ENCODE results near the gene PKD1L1.
"Not testable (repeated sequence)": the region's sequence is repeated elsewhere in the genome, so short reads cannot be mapped to it uniquely, and the experiment has no call there.

PKD1L1 gene

DNA sequence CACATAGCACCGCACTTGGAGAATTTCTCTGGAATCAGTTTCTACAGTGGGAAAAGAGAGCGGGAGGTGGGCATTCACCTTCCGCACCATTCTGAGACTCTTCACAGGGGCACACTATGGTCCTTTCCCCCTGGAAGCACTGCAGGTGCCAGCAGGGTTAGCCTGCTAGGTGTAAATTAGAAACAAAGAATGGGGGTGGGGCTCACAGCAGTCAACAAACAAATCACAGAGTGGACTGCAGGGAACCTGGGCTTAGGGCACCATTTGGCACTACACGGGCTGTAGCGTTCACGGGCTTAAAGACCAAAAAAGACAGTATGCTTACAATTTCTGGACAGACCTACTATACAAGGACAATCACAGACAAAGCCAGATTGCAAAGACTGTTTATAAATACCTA, 8.0 kb upstream of the PKD1L1 start:
- no peak for DNase-seq (ENCODE audit: low read depth in 2 of 2)

DNA sequence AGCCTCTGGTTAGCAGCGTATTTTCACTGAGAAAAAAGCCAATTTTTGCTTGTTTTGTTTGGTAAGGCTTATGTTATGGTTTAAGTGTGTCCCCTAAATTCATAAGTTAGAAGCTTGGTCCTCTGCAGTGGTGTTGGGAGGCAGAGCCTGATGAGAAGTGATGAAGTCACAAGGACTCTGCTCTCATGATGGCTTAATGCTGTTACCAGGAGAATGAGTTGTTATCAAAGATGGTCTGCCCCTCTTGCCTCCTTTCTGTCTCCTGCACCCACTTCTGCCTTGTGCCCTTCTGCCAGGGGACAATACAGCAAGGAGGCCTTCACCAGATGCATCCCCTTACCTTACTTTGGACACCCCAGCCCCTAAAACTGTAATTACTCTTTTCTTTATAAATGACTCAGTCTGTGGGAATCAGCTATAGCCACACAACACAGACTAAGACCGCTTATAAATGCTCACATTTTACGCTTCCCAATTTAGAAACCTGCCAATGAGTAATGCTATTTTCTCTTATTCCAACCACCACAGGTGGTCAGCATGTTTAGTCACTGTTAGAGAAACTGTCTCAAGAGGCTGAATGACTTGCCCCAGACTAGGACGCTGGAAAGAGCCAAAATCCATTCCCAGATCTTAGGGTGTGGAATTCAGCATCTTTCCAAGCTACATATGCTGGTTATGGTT, 6.1 kb upstream of the PKD1L1 start:
- DNase-seq (ENCODE audit: low read depth in 2 of 2), result no peak

DNA sequence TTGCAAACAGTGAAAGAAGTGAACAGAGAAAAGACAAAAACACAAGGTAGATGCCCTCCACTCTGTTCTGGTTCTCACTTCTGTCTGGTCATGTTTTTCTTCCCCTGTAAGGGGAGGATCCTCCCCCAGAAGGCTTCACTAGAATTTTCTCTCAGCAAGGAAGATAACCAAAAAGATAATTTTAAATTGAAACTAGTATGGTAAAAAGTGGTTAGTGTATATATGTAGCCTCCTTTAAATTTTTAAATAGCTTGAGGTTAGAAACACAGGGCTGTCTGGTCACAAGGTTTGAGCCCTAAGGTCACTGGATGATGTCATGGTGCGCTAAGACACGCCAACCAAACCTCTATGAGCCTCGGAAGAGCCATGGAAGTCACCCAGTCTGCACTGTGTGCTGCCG, 5.6 kb upstream of the PKD1L1 start:
- no peak for DNase-seq (ENCODE audit: low read depth in 2 of 2)

DNA sequence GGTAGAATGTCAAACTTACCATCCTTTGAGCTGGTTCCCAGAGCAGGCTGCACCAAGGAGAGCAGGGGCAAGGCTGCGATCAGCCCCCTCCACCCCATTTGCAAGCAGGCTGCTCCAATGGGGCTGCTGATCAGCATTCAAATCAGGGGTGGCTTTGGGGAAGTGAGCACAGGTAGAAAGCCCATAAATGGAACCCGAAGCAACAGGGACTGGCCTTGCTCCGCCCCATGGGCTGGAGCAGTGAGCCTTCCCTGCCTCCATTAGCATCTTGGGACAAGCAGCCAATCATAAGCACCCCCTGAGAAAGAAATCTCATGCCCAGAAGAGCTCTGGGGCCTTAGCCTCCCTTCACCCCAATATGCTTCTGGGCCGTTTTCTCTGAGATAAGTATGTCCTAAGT, 4.0 kb upstream of the PKD1L1 start:
- no peak for DNase-seq (ENCODE audit: low read depth in 2 of 2)

DNA sequence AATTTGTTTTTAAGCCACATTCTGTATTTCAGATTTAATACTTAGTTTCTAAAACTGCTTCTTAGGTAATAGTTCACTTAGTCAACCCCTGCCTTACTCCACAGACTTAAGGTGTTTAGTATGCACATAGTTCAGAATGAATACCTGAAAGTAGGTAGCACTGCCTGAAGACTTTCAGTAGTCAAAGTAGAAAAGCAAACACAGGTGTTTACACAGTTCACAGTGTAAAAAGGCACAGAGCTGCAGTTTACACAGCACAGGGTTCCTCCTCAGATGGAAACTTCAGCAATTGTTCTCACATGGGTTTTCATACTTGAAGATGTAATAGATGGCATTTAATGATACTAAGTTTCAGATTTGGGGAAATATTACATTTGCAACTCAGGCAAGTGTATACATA, 3.1 kb upstream of the PKD1L1 start:
- no peak for DNase-seq (ENCODE audit: low read depth in 2 of 2)

DNA sequence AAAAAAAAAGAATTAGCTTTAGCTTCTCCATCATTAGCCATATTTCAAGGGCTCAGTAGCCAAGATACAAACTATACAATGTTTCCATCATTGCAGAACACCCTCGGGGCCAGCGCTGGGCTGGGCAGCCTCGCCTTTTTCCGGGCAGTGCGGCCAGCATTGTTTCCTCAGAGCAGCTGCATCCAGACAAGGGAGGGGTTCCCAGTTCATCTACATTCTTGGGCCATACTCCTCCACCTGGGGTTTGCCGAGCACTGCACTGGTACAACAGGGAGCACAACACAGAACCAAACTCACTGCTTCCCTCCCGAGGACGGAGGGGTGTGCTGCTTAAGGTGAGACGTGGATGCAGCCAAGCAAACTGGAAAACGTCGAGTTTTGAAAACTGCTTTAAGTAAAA, 2.4 kb upstream of the PKD1L1 start:
- DNase-seq (ENCODE audit: low read depth in 2 of 2), result no peak

DNA sequence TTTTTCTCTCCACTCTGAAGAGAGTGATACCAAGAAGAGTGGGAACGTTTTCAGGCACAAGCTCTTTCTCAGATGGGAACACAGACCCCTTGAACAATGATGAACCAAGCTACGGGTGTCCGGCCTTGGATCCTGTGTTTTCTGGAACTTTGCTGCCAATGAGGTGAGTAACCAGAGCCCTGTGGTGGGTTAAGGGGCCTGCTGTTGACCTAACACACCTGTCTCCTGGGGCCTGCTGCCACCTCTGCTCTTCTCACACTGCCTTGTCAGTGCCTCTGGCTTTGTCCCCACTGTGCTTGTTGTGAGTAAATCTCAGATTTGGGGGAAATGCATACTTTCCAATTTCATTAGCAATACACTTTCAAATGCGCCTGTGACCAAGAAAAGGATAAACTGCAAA, 1.4 kb upstream of the PKD1L1 start:
- DNase-seq (ENCODE audit: low read depth in 2 of 2), result no peak

DNA sequence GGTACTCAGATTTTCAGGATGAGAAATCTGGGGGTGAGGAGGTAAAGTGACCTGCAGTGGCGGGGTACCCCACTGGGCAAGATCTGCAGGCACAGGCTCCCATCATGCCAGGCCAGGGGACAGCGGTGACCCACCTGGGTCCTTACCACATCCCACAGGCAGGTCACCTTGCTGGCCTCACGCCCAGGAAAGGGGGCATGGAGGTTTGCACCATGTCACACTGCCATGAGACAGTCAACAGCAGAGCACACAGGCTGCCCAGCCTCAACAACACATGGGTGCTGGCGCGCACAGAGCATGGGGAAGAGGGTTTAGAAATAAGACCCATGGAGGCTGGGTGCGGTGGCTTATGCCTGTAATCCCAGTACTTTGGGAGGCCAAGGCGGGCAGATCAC, 914 bp downstream of the PKD1L1 start:
- no peak for DNase-seq (ENCODE audit: low read depth in 2 of 2)

DNA sequence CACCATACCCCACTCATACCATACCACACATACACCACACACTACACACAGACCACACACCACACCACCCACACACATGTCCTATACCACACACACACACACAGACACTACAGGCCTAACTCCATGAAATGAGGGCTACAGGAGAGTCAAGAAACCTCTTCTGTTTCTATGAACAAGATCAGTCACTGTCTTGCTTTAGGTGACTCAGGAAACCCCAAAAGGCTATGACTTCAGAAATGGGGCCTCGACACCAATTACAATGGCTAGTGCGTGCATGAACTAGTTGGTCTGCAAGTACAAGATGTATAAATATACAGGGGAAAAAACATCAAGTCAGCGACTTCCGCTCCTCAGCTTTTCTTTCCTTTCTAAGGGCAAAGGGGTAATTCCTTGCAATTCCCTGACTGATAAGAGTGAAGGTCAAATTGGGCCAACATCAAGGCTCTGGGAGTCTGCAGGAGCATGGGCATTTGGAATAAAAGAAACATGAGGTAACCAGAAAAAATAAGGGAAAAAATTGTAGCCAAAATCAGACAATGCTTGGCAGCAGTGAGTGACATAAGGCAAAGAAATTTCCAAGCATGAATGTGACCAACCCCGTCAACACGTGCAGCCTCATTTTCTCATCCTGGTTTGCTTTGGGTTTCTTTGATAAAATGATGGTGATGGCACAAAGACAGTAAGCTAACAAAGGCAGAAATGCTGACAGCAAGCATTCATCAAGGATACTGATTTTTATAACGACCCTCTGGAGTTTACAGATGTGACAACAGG, 1.5 kb downstream of the PKD1L1 start:
- no peak for DNase-seq (ENCODE audit: low read depth in 2 of 2)

DNA sequence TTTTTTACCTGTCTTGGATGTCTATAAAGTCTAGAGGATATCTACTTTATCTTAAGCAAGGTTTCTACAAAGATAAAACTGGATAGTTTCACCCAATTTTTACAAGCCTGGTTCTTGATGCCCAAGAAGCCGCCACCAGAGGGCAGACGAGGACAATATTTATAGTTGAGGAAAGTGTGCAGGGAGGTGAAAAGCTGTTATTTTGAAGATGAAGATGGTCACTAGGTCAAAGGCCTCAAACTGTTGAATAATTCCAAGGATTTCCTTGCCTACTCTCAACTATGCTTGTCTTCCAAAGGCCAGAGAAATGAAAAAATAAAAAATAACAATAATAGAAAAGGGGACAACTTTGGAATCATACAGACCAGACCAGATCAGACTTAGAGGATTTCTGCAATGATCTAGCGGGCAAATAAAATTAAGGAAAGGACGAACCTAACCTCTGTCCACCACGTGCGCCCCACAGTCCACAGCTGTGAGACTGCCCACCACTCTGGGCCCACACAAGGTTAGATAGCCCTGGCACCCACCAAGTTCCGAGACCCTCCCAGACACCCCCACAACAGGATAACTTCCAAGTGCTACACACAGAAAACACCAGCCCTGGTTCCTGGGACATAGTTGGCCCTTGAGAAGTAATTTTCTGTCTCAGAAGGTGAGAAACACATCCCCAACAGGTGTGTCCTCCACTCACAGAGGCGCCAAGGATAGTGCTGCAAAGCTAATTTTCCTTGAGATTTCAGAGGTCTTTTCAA, 2.8 kb downstream of the PKD1L1 start:
- DNase-seq (ENCODE audit: low read depth in 2 of 2), result peak in 1 of 2 donors; percentile 36

DNA sequence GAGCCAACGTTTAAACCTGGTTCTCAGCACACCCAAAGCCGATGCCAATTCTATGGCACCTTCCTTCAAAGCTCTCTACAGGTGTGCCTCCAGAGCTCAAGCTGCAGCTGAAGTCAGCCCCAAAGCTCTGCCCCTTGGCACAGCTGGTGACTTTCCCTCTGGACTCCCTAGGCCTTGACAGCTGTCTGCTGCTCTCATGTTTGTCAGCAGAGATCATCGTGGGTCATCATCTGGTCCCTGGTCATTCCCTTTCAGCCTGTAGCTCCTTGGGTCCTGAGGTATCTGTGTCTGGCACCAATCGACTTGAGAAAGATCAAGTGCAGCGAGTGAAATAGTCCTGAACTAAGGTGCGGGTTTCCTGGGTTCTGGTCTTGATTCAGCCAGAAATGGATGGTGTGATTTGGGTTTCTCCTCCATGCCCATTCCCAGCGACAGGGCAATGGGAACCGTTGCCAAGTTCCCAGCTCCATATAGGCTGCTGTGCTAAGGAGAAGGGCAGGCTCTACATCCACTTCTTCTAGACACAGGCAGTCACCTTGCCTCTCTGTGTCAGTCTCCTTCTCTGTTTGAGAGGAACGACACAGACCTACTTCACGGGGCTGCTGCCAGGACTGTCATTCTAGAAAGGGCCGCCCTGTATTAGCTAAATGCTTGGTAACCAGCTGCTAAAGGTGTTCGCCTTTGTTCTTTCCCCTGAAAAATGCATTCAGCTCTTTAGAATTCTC, 3.6 kb downstream of the PKD1L1 start:
- DNase-seq (ENCODE audit: low read depth in 2 of 2), result no peak

DNA sequence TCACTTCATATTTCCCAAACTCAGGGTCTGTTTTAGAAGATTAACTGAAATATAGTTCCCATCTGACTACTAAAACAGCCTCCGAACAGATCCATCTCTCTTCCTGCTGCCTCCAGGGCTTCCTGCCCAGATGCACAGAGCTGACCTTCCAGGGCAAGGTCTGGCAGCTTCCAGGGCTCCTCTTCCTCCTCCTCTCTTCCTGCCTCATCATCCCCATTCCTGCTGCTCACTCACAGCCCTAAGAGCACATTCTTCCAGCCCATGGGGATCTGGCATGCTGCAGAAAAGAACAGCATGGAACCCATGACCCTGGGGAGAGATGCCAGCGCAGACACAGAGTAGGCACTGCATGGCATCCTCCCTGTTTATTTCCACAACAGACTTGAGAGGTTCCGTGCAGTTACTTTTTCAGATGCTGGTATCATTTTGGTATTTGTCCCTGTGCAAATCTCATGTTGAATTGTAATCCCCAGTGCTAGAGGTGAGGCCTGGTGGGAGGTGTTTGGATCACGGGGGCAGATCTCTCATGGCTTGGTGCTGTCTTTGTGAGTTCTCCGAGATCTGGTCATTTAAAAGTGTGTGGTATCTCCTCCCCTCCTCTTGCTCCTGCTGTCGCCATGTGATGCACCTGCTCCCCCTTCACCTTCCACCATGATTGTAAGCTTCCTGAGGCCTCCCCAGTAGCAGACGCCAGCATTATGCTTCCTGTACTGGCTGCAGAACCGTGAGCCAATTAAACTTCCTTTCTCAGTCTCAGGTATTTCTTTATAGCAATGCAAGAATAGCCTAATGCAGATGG, 4.4 kb downstream of the PKD1L1 start:
- no peak for DNase-seq (ENCODE audit: low read depth in 2 of 2)

DNA sequence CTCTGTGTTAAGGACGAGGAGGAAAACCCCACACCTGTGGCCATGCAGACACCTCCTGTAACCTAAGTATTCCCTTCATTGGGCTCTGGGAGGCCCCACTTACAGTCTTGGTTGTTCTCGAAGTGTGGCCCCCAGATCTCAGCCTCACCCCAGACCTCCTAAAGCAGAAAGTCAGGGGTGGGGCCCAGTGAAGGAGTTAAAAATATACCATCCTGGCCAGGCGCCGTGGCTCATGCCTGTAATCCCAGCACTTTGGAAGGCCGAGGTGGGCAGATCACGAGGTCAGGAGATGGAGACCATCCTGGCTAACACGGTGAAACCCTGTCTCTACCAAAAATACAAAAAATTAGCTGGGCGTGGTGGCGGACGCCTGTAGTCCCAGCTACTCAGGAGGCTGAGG, 5.6 kb downstream of the PKD1L1 start:
- not testable (repeated sequence) for DNase-seq (ENCODE audit: low read depth in 2 of 2)

DNA sequence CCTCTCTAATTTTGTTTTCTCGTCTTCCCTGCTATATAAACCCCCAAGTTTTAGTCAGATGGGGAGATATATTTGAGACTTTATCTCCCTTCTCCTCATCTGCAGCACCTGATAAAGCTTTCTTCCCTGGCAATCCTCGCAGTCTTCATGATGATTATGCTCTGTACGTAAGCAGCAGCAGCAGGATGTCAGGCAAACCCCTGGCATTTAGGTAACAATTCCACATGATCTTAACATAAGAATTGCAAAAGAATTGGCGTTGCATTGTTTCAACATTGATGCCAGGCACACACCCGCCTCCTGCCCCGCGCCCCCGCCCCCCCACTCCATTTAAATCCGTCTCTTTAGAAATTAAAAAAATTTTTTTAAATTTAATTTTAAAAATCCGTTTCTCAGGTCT, 6.1 kb downstream of the PKD1L1 start:
- DNase-seq (ENCODE audit: low read depth in 2 of 2), result no peak

DNA sequence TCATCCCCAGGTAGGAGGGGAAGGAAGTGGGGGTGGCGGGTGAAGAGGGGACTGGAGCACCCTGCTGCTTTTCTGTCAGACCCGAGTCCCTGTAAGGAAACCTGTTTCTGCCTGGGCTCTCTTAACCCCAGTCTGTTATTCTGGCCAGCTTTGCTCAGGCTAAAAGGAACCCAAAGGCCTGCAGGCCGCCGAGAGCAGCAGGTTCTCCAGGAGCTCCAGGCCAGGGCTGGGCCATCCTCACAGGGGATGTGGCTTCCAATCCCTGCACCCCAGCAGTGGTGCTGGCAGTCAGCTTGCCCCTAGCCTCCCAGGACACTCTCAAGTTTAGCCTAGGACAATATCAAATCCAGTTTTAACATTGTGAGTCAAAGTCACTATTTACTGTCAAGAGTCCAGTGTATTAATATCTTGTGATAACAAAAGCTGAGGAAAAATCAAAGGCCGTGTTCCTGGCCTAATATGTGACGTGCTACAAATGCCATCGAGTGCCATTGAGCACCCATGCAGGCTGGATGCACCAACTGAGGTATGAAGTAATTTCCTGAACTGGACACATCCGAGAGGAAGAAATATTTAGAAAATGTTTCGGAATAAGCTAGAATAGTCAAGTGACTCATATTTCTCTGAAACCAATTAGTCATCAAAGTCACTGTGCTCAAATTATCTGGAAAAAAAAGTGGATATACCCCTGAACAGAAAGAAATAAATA, 7.0 kb downstream of the PKD1L1 start:
- DNase-seq (ENCODE audit: low read depth in 2 of 2), result no peak

DNA sequence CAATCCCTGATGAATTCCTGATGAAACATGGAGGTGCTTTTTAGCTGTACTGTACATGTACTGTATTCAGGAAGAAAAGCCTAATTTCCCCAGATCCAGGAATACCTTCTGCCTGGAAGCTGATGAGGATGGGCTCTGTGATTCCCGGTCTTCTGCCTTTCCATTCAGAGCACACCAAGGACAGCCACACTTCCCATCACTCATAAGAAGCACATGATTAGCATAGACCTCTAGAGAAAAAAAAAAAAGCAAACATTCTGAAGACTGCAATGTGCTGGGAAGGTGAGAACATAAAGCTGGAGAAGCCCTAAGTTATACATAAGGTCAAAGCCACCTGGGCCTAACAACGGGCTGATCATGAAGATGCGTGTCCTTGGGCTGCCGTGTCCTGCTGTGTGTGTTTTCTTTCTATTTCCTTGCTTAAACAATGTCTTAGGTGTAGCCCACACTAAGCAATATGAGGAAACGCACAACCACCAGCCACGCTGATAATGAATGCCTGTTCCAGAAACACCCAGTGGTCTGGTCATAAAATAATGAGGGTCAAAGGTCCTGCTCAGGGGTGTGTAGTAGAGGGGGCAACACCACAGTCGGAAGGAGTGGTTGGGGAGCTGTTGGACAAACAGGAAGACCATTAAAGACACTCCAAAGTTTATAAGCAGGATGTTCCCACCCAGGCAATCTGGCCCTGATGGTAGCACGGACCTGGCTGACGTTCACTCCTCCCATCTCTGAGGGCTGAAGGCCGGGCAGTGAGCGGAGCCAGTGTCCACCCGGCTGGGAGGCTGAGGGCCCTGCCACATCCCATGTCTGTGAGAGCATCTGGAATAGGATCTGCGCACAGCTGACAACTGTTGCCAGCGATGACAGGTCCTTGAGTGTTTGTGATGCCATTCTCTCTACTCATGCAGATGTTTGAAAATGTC, 7.9 kb downstream of the PKD1L1 start:
- no peak for DNase-seq (ENCODE audit: low read depth in 2 of 2)

DNA sequence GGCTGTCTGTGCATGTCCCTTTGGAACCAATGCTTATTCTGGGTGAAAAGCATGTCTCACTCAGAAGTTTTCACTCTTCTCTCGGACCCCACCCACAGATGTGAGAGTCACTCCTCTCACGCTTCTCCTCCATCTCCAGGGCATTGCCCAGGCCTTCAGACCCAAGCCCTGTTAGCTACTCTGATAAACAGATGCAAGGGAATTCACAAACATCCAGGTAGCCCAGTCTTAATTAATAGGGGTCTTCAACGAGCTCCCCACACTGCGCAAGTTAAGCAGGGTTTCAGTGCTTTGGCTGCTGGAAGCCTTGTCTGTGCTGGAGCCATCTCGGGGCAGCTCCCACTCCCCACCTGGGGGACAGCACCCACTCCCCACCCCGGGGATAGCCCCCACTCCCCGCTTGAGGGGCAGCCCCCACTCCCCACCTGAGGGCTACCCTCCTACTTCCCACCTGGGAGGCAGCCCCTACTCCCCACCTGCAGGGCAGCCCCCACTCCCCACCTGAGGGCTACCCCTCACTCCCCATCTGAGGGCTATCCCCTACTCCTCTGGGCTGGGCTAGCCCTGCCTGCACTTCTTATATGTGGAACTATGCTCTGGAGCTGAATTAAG, 8.7 kb downstream of the PKD1L1 start:
- DNase-seq (ENCODE audit: low read depth in 2 of 2), result no peak

DNA sequence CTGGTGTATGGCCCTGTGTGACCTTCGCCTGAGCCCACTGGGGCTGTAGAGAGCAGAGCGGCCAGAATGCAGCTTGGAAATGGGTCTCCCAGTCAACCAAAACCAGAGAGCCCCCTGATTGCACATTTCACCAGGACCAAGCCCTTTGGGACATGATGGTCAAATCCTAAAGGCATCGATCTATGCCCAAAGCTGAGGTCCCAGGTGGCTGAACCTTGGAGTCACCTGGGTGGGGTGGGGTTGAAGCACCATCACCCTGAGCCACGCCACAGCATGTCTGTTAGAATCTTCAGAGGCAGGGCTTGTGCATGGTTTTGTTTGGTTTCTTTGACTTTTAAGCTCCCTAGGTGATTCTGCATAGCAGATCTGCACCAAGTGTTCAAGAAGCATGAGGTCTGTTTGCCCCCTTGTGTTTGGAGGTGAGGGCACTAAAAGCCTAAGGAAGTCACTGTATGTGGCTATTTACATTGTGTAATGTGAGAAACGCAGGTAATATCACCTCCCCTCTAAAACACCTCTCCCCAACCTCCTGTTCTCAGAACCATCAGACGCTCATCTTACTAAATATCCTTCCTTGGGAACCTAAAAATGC, 9.6 kb downstream of the PKD1L1 start:
- no peak for DNase-seq (ENCODE audit: low read depth in 2 of 2)
